Measurements from ENCODE around the gene POU2F1. TPM values are rescaled to one million over a fixed set of nuclear protein-coding genes. Genes with fewer than 3 reads are reported as not detected.

The POU2F1 gene
- total RNA-seq, 2 donors from 2014 or later, result 7.7 to 10.9 TPM

DNA sequence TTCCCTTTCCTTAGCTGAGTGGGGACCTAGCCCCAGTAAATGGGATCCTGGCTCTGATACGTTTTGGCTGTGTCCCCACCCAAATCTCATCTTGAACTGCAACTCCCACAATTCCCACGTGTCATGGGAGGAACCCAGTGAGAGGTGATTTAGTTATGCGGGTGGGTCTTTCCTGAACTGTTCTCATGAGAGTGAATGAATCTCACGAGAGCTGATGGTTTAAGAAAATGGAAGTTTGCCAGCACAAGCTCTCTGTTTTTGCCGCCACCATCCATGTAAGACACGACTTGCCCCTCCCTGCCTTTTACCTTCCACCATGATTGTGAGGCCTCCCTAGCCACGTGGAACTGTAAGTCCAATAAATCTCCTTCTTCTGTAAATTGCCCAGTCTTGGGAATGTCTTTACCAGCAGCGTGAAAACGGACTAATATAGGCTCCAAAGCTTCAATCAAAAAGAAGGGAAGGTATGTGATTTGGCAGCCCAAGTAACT is 29.9 kb upstream of the POU2F1 start:
- Histone ChIP-seq H3K27me3 (no peaks in the 10 kb centered on the region), H3K9me3 (no peaks in the 10 kb centered on the region), H3K36me3 (no peaks in the 10 kb centered on the region), H3K4me3 (no peak overlapping the region), H3K27ac (no peak overlapping the region), H3K4me1 (no peaks in the 10 kb centered on the region)
- DNase-seq (ENCODE audit: low spot score), result no peak
- TF ChIP-seq, protein P1, sequence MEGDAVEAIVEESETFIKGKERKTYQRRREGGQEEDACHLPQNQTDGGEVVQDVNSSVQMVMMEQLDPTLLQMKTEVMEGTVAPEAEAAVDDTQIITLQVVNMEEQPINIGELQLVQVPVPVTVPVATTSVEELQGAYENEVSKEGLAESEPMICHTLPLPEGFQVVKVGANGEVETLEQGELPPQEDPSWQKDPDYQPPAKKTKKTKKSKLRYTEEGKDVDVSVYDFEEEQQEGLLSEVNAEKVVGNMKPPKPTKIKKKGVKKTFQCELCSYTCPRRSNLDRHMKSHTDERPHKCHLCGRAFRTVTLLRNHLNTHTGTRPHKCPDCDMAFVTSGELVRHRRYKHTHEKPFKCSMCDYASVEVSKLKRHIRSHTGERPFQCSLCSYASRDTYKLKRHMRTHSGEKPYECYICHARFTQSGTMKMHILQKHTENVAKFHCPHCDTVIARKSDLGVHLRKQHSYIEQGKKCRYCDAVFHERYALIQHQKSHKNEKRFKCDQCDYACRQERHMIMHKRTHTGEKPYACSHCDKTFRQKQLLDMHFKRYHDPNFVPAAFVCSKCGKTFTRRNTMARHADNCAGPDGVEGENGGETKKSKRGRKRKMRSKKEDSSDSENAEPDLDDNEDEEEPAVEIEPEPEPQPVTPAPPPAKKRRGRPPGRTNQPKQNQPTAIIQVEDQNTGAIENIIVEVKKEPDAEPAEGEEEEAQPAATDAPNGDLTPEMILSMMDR (IDR thresholded peaks at IDR 0.05), result no peak

DNA sequence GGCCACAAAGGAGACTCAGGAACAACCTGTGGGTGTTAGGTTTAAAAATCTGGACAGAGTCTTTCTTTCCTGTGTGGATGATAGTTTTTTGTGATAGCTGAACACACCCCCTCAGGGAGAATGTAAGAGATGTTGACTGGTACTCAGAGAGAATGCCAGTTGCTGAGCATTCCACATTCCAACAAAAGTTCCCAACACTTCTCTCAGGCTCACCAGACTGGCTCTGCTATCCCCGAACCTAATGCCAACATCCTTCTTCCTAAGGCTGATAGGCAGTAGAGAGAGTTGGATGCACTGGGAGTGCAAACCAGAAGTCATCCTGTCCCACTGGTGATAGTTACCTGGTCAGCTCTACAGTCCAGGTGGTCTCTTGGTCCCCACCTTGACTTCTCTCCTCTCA is 28.7 kb upstream of the POU2F1 start:
- no peaks in the 10 kb centered on the region for H3K9me3 ChIP-seq
- no peak overlapping the region for H3K27ac ChIP-seq
- no peak for DNase-seq (ENCODE audit: low spot score)
- H3K27me3 ChIP-seq, result no peaks in the 10 kb centered on the region
- no peaks in the 10 kb centered on the region for H3K36me3 ChIP-seq
- H3K4me1 ChIP-seq, result no peaks in the 10 kb centered on the region
- TF ChIP-seq, protein P1 (IDR thresholded peaks at IDR 0.05), result no peak
- no peak overlapping the region for H3K4me3 ChIP-seq

DNA sequence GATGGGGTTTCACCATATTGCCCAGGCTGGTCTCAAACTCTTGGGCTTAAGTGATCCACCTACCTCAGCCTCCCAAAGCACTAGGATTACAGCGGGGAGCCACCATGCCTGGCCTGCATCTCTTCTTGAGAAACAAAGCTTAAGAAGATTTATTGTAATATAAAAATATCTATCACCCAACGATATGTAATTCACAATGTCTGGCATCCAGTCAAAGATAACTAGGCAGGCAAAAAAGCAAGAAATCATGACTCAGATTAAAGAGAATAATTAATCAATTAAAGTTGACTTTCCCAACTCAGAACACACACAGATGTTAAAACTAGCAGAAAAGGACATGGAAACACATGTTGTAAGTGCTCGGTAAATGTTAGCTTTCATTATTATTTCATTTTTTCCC is 26.5 kb upstream of the POU2F1 start:
- H3K4me3 ChIP-seq, result no peak overlapping the region
- H3K36me3 ChIP-seq, result no peaks in the 10 kb centered on the region
- no peak overlapping the region for H3K27ac ChIP-seq
- H3K9me3 ChIP-seq, result no peaks in the 10 kb centered on the region
- peaks cover 0 to 12% of the 10 kb centered on the region in 2 donors for H3K4me1 ChIP-seq
- H3K27me3 ChIP-seq, result no peaks in the 10 kb centered on the region
- TF ChIP-seq, protein P1 (IDR thresholded peaks at IDR 0.05), result no peak
- DNase-seq (ENCODE audit: low spot score), result no peak

DNA sequence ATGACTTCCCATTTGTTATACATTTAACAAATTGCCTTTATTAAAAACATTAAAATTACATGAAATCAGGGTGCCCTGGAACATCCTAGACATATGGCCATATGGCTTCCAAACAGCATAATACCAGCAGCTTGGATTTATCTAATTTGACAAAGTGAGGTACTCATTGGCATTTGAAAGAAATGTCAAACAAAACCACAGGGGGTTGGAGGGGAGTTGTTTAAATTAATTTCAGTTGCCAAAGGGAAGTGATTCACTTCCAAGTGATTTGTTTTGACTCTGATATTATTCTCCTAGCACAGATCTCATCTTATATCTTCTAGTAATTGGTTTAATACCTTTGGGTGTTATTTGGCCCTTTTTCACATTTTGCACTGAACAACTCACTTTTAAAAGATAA is 24.5 kb upstream of the POU2F1 start:
- no peaks in the 10 kb centered on the region for H3K9me3 ChIP-seq
- no peak overlapping the region for H3K27ac ChIP-seq
- H3K4me3 ChIP-seq, result no peak overlapping the region
- DNase-seq (ENCODE audit: low spot score), result no peak
- no peaks in the 10 kb centered on the region for H3K27me3 ChIP-seq
- H3K4me1 ChIP-seq, result peaks cover 0 to 14% of the 10 kb centered on the region in 2 donors
- H3K36me3 ChIP-seq, result no peaks in the 10 kb centered on the region
- TF ChIP-seq, protein P1 (IDR thresholded peaks at IDR 0.05), result no peak

DNA sequence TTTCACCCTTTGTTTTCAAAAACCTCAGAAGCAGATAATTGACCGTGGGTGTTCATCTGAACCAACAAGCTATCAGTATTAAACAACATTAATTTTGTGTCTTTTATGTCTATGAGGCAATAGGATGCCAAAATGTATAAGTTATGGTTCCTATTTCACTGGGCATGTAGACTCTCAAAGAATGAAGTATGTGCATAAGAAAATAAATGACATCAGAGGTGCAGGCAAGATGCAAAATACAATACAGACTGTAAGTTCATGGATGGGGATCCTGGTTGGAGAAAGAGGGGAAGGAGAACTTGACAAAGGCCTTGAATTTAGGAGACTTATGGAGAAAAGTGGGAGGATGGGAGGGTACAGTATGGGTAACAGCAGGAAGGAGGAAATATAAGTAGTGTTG is 23.4 kb upstream of the POU2F1 start:
- no peak for DNase-seq (ENCODE audit: low spot score)
- no peaks in the 10 kb centered on the region for H3K9me3 ChIP-seq
- H3K27ac ChIP-seq, result no peak overlapping the region
- no peaks in the 10 kb centered on the region for H3K36me3 ChIP-seq
- H3K4me3 ChIP-seq, result no peak overlapping the region
- no peaks in the 10 kb centered on the region for H3K27me3 ChIP-seq
- peaks cover 0 to 14% of the 10 kb centered on the region in 2 donors for H3K4me1 ChIP-seq
- TF ChIP-seq, protein P1 (IDR thresholded peaks at IDR 0.05), result no peak

DNA sequence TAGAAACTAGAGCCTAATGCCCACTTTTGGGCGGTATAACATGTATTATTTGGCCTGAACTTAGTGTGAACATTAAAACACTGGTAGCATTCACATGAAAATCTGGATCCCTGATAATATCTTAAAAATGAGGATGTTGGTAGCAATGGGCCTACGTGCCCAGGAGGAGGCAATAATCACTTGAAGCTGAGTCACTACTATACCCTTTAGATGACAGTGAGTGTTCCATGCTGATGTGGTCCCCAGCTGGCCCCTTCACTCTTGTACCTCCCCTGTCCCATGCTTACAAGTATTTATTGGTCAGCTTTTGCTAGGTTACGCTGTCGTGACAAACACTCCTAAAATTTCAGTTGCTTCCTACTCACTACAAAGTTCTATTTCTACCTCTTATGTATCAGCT is 23.0 kb upstream of the POU2F1 start:
- TF ChIP-seq, protein P1 (IDR thresholded peaks at IDR 0.05), result no peak
- H3K27ac ChIP-seq, result no peak overlapping the region
- H3K36me3 ChIP-seq, result no peaks in the 10 kb centered on the region

More for the DNA sequence above, 23.0 kb upstream of the POU2F1 start:
- H3K9me3 ChIP-seq, result no peaks in the 10 kb centered on the region
- H3K4me1 ChIP-seq, result peaks cover 0 to 14% of the 10 kb centered on the region in 2 donors
- H3K27me3 ChIP-seq, result no peaks in the 10 kb centered on the region
- no peak overlapping the region for H3K4me3 ChIP-seq
- no peak for DNase-seq (ENCODE audit: low spot score)
